NCI-H1436 treated with DMSO at 0.1 percent for 48 hours (cell line): Measurements from ENCODE around the gene ERGIC3.

Source experiments
- DNase-seq: peaks from one replicate; lab custom pipeline; 2025; lab: John Stamatoyannopoulos, UW

The ERGIC3 gene

GRCh38 chr20:35561671-35562070, 19.8 kb downstream of the ERGIC3 start:
- no peak for DNase-seq

DNA sequence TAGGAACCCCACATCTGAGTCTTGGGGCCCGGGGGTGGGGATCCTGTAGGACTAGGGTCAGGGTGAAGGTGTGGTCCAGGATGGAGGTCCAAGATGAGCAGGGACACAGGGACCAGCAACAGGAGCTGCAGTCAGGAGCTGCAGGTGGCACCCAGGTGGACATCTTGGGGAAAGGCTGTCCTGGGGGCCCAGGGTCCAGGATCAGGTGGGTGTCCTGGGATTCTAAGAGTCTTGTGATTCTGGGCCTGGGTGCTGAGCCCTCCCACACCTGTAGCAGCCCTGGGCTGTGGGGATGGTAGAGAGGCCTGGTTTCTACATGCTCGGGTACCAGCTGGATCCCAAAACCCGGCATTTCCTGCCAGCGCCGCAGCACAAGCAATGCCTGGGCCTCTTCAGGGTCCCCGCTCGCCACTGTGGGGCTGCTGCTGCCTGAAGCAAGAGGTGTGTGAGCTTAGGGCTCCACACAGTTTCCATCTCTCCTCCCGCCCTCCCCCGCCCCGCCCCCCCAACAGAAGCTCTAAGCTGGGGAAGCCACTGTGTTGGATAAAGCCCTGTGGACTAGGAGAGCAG, 20.7 kb downstream of the ERGIC3 start:
- DNase-seq = no peak

GRCh38 chr20:35563834-35564233, 22.0 kb downstream of the ERGIC3 start:
- DNase-seq = no peak

DNA sequence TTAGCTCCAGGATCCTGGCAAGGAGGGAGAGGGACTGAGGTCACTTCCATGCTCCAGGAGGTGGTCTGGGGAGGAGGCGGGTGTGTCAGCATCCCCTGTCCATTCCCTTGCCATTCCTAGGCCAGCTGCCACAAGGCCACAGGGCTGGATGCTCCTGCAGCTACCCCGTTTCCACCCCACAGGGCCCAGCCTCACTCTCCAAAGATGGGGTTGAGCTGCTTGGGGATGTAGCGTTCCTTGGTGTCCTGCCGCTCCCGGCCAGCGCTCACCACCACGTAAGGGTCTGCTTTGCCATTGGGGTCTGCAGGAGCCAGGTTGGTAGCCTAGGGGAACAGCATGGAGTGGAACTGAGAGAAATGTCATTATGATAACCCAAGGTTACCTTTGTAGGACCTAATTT, 23.0 kb downstream of the ERGIC3 start:
- no peak for DNase-seq

- DNase-seq = no peak
These were observed 26.8 kb downstream of the ERGIC3 start for GRCh38 chr20:35568645-35569044.

DNA sequence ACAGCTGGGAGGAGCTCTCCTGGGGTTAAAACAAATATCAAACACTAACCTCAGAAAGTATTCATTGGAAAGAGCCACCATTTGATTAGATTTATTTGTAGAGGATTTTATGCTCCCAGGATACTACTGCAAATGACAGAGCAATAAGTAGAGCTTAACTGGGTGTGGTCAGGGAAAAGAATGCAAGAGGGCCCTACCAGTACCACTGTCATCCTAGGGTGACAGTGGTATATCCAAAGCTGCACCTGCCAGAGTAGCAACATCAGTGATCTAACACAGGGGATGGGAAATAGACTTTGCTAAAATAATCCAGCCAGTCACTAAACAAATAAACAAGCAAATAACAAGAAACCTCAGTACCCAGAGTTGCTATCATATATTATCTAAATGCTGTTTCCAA, 29.7 kb downstream of the ERGIC3 start:
- no peak for DNase-seq

GRCh38 chr20:35572838-35573237, 31.0 kb downstream of the ERGIC3 start:
- DNase-seq = no peak

DNA sequence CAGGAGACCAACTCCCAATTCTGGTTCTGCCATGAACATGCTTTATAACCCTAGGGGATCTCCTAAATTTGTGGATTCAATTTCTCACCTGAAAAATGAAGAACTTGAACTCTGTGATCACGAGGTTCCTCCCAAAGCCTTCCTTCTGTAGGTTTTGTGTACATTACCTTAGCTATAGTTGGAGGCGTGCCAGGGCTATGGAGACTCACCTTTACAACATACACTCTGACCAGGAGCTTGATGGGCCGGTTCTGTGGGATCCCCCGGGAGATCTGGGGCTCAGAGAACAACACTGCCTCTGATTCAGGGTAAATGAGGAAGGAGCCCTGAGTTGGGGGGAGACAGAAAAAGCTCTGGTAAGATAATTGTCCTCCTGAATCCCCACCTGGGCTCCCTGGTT, 34.1 kb downstream of the ERGIC3 start:
- DNase-seq = no peak

DNA sequence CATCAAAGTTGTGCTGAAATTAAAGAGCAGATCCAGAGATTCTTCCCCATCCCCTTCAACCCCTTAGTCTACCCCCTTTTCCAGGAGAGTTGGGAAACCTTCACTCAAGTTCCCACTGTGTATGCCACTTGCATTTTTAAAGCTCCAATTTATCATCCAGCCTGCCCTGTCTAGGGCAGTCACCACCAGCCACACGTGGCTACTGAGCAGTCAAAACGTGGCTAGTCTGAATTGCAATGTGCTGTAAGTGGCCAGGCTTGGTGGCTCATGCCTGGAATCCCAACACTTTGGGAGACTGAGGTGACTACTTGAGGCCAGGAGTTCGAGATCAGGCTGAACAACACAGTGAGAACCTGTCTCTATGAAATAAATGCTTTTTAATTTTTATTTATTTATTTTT, 34.9 kb downstream of the ERGIC3 start:
- DNase-seq = no peak

DNA sequence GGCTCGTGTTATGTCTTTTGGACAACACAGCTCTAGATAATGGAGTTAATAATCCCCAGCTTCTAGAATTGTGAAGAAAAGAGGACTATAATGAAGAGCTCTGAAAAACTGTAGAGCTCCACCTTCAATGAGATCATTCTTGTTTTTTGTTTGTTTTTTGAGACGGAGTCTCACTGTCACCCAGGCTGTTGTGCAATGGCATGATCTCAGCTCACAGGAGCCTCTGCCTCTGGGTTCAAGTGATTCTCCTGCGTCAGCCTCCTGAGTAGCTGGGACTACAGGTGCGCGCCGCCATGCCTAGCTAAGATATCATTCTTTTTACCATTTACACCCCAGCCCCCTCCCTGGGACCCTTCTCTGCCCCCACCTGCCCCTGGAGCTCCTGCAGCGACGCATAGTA, 36.6 kb downstream of the ERGIC3 start:
- DNase-seq = no peak

- DNase-seq = no peak
These were observed 37.3 kb downstream of the ERGIC3 start for GRCh38 chr20:35579196-35579595.

GRCh38 chr20:35582131-35582530, 40.3 kb downstream of the ERGIC3 start:
- DNase-seq = no peak

DNA sequence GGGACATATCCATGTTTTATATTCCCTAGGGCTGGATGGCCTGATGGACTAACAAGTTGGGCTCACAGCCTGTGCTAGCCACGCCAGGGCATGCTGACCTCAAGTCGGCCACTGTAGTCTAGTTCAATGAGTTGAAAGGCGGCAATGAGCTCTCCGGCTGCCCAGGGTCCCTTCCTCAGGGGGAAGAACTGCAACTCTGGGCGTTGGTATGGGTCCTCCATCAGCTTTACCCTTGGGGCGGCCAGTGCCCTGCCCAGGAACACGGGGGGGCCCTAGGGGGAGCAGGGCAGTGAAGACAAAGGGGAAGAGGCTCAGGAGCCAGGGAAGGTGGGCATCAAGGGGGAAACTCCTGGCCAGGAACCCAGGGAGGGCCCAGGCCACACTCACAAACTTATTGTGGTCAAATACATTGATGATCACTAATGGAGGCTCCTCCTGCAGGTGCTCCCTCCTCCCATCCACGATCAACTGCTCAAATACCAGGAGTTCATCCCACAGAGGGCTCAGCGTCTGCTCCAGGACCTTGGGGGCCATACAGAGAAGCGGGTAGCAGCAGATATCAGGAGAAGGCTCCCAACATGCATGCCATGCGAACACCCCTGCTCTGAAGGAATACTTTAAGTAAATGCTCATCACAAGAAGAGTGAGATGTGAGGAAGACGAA, 41.0 kb downstream of the ERGIC3 start:
- DNase-seq = no peak

GRCh38 chr20:35583636-35584560, 42.0 kb downstream of the ERGIC3 start:
- DNase-seq = no peak

DNA sequence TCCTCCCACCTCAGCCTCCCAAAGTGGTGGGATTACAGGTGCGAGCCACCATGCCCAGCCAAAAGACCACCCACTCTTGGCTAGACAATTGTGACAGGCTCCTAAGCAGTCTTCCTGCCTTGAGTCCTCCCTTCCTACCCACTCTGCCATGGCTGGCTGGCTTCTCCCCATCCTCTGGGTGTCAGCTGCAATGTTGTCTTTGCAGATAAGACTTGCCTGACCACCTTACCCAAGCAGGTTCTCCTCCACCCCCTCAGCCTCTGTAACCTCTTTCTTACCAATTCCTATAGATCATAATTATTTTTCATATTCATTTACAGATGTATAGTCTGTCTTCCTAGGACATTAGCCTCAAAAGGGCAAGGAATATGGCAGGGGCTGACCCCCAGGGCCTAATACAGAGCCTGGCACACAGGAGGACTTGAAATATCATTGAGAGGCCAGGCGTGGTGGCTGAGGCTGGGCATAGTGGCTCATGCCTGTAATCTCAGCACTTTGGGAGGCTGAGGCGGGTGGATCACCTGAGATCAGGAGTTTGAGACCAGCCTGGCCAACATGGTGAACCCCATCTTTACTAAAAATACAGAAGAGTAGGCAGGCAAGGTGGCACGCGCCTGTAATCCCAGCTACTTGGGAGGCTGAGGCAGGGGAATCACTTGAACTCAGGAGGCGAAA, 45.0 kb downstream of the ERGIC3 start:
- no peak for DNase-seq

DNA sequence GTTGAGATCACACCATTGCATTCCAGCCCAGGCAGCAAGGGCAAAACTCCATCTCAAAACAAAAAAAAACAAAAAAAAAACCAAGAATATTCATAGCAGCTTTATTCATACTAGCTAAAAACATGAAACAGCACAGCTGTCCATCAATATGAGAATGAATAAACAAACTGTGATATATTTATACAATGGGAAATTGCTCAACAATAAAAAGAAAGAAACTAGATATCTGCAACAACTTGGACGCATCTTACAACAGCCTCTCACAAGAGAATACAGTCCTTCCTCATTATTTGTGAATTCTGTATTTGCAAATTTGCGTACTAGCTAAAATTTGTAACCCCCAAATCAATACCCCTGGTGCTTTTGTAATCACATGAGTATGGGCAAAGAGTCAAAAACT, 45.6 kb downstream of the ERGIC3 start:
- no peak for DNase-seq

DNA sequence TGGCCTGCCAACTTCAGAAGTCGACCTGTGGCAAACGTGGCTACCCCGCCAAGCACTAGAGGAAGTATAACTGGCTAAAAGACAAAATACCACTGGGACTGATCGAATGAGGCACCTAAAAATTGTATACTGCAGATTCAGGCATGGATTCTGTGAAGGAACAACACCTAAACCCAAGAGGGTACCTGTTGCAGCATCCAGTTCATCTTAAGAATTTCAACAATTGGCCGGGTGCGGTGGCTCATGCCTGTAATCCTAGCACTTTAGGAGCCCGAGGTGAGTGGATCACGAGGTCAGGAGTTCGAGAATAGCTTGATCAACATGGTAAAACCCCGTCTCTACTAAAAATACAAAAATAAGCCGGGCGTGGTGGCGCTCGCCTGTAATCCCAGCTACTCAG, 46.5 kb downstream of the ERGIC3 start:
- DNase-seq = no peak

GRCh38 chr20:35592339-35592974, 50.6 kb downstream of the ERGIC3 start:
- DNase-seq = no peak

- DNase-seq = no peak
These were observed 53.6 kb downstream of the ERGIC3 start for GRCh38 chr20:35595456-35595855.

DNA sequence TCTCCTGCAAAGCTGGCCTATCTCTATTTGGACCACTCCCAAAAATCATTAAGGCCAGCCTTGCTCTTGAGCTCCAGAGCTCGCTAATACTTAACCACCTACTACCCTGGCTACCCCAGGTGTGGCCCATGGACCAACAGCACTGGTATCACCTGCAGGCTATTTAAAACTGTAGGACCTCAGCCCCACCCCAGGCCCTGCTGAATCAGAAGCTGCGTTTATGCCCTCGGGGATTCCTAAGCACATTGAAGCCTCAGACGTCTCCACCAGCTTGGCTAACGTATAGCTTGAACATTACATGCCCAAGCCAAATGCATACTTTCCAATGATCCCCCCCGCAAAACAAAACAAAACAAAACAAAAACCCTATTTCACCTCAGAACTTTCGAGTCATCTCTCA, 54.0 kb downstream of the ERGIC3 start:
- DNase-seq = no peak

GRCh38 chr20:35597186-35597585, 55.3 kb downstream of the ERGIC3 start:
- no peak for DNase-seq

DNA sequence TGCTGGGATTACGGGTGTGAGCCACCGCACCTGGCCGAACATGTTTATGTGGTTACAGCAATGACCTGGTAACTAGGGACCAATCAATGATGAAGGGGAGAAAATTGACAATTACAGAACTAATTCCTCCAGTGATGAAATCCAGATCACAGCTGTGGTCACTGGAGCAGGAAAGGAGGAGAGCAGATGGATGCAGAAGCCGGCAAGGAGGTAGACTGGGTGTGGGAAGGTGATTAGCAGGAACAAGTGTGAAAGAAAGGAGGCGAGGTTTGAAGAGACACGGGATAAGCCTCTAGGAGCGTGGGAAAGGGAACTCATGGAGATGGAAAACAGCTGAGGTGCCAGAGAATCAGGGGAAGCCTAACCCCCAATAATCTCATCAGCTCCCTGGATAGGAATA, 56.6 kb downstream of the ERGIC3 start:
- no peak for DNase-seq
